Osteoblast (primary cell): ENCODE results near the gene HBG1. TPM values are rescaled to one million over a fixed set of nuclear protein-coding genes. Genes with fewer than 3 reads are reported as not detected.

Source experiments
- DNase-seq: peaks from one replicate; pipeline ENCODE4 v3.0.0; 2011; ENCODE audit warnings: low spot score, mixed read lengths; ENCODE audit not compliant: insufficient read length; ENCODE audit errors: missing footprints
- H2AFZ ChIP-seq: 2 replicates; pipeline ENCODE4 v1.6.0; 2011; ENCODE audit warnings: mild to moderate bottlenecking, low read length
- H3K27ac ChIP-seq: 2 replicates; pipeline ENCODE4 v1.5.1; 2011; ENCODE audit warnings: mild to moderate bottlenecking, low read depth, low read length, moderate library complexity
- H3K27me3 ChIP-seq: 2 replicates; pipeline ENCODE4 v1.6.0; 2012; ENCODE audit warnings: mild to moderate bottlenecking, control low read depth, inconsistent platforms, low read length, moderate library complexity; ENCODE audit not compliant: insufficient read depth
- H3K36me3 ChIP-seq: 2 replicates; pipeline ENCODE4 v1.5.1; 2011; ENCODE audit warnings: mild to moderate bottlenecking, low read length, control low read depth, moderate library complexity; ENCODE audit not compliant: insufficient read depth
- H3K4me1 ChIP-seq: 2 replicates; pipeline ENCODE4 v1.5.1; 2011; ENCODE audit warnings: mild to moderate bottlenecking, low read length, control low read depth, moderate library complexity; ENCODE audit not compliant: insufficient read depth
- H3K4me2 ChIP-seq: 2 replicates; pipeline ENCODE4 v1.6.0; 2011; ENCODE audit warnings: mild to moderate bottlenecking, low read length; ENCODE audit not compliant: insufficient read depth
- H3K4me3 ChIP-seq: fragments of 200-600 bp; sonication (generic); 3 replicates; pipeline ENCODE4 v1.5.1; 2012; ENCODE audit warnings: mild to moderate bottlenecking, low read length, inconsistent platforms; ENCODE audit not compliant: insufficient read depth
- H3K79me2 ChIP-seq: 2 replicates; pipeline ENCODE4 v1.6.0; 2012; ENCODE audit warnings: mild to moderate bottlenecking, low read length, control low read depth, inconsistent platforms; ENCODE audit not compliant: insufficient read depth
- H3K9me3 ChIP-seq: 2 replicates; pipeline ENCODE4 v1.5.1; 2011; ENCODE audit warnings: low read depth, low read length, control low read depth
- H4K20me1 ChIP-seq: 2 replicates; pipeline ENCODE4 v1.6.0; 2012; ENCODE audit warnings: mild to moderate bottlenecking, low read length, control low read depth; ENCODE audit not compliant: insufficient read depth
- CTCF ChIP-seq: IDR thresholded peaks from 2 replicates; pipeline ENCODE4 v1.5.1; 2011; ENCODE audit warnings: mild to moderate bottlenecking, low read depth, low read length, moderate library complexity; ENCODE audit errors: extremely low read depth
- total RNA-seq: library from RNA; depleted of rRNA; stranded (reverse); fragments of >200 nt; gene quantifications from 2 replicates; pipeline ENCODE4 v1.2.3, GENCODE V29; 2012

The HBG1 gene
- total RNA-seq, 1 donor, result not detected

DNA sequence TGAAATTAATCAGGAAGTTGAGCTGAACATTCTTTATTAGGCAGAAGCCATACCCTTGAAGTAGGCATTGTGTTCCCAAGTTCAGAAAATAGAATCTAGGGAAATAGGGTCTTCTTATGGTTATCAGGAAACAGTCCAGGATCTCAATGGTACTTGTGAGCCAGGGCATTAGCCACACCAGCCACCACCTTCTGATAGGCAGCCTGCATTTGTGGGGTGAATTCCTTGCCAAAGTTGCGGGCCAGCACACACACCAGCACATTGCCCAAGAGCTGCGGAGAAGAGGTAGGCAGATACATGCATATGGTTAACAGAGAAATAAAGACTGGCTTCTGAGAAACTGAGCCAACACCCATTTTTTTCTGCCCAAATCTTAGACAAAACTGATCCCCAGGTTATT is 16.8 kb downstream of the HBG1 start:
- no peak overlapping the region for H3K4me3 ChIP-seq
- no peak for TF ChIP-seq CTCF

GRCh38 chr11:5232176-5232575 is 17.5 kb downstream of the HBG1 start:
- Histone ChIP-seq H3K4me2 (no peak overlapping the region), H3K36me3 (no peaks in the 10 kb centered on the region), H4K20me1 (no peaks in the 10 kb centered on the region), H3K4me3 (no peak overlapping the region), H2AFZ (no peak overlapping the region), H3K9me3 (no peaks in the 10 kb centered on the region), H3K79me2 (no peaks in the 10 kb centered on the region), H3K27ac (no peak overlapping the region), H3K4me1 (no peaks in the 10 kb centered on the region), H3K27me3 (no peaks in the 10 kb centered on the region)
- no peak for TF ChIP-seq CTCF
- DNase-seq, result no peak

More for the DNA sequence above, 16.8 kb downstream of the HBG1 start:
- Histone ChIP-seq H3K27ac (no peak overlapping the region), H4K20me1 (no peaks in the 10 kb centered on the region), H3K9me3 (no peaks in the 10 kb centered on the region), H3K4me2 (no peak overlapping the region), H3K4me1 (no peaks in the 10 kb centered on the region), H3K36me3 (no peaks in the 10 kb centered on the region), H2AFZ (no peak overlapping the region), H3K27me3 (no peaks in the 10 kb centered on the region), H3K79me2 (no peaks in the 10 kb centered on the region)
- DNase-seq, result peak; percentile 2

- Histone ChIP-seq H3K9me3 (no peaks in the 10 kb centered on the region), H3K4me3 (no peak overlapping the region), H2AFZ (no peak overlapping the region), H3K27me3 (no peaks in the 10 kb centered on the region), H3K36me3 (no peaks in the 10 kb centered on the region), H3K4me1 (no peaks in the 10 kb centered on the region), H3K79me2 (no peaks in the 10 kb centered on the region), H4K20me1 (no peaks in the 10 kb centered on the region), H3K4me2 (no peak overlapping the region), H3K27ac (no peak overlapping the region)
- no peak for DNase-seq
- TF ChIP-seq CTCF, result no peak
These were observed 18.5 kb downstream of the HBG1 start for GRCh38 chr11:5231111-5231510.

DNA sequence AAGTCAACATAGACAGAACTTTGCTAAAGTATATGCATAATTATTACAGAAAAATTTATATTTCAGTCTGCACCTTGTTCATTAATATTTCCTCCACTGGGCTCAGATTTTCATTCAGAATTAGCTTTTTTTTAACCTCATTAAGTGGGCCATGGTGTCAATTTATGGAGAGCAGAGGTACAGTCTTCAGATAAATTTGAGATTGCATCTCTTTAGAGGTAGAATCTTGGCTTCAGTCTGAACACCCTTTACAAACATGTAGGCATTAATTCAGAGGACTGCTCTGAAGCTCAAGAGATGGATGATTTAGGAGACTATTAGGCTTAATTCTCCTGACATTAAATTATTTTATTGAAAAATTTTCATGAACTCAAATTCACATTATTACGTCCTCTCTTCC is 19.4 kb downstream of the HBG1 start:
- no peak overlapping the region for H3K27ac ChIP-seq
- H3K79me2 ChIP-seq, result no peaks in the 10 kb centered on the region
- DNase-seq, result no peak
- no peaks in the 10 kb centered on the region for H4K20me1 ChIP-seq
- H3K27me3 ChIP-seq, result peaks cover 3% of the 10 kb centered on the region
- H3K4me2 ChIP-seq, result no peak overlapping the region
- H2AFZ ChIP-seq, result no peak overlapping the region
- no peaks in the 10 kb centered on the region for H3K9me3 ChIP-seq
- no peak for TF ChIP-seq CTCF
- no peaks in the 10 kb centered on the region for H3K36me3 ChIP-seq
- H3K4me1 ChIP-seq, result no peaks in the 10 kb centered on the region
- H3K4me3 ChIP-seq, result no peak overlapping the region
